Adipocyte (in vitro differentiated cells): ENCODE data around the gene SLC25A15.
"Not testable (repeated sequence)": the region's sequence is repeated elsewhere in the genome, so short reads cannot be mapped to it uniquely, and the experiment has no call there.

Experiments used
- DNase-seq: peaks from one replicate; pipeline ENCODE4 v3.0.0-alpha.2; 2015; ENCODE audit warnings: low read depth
- H3K27me3 ChIP-seq: replicated peaks from 2 replicates; pipeline ENCODE4 v1.7.0; 2013; ENCODE audit warnings: mild to moderate bottlenecking, low read length, moderate library complexity; ENCODE audit not compliant: control insufficient read depth, insufficient read depth
- H3K36me3 ChIP-seq: 2 replicates; pipeline ENCODE4 v1.7.0; 2013; ENCODE audit warnings: low read length, mild to moderate bottlenecking, moderate library complexity; ENCODE audit not compliant: control insufficient read depth, insufficient read depth, severe bottlenecking
- H3K4me1 ChIP-seq: 2 replicates; pipeline ENCODE4 v1.7.0; 2013; ENCODE audit warnings: mild to moderate bottlenecking, low read length, moderate library complexity; ENCODE audit not compliant: control insufficient read depth, insufficient read depth
- H3K4me3 ChIP-seq: 2 replicates; pipeline ENCODE4 v1.7.0; 2013; ENCODE audit warnings: mild to moderate bottlenecking, low read length, moderate library complexity
- H3K9ac ChIP-seq: 2 replicates; pipeline ENCODE4 v1.7.0; 2013; ENCODE audit warnings: mild to moderate bottlenecking, low read length, moderate library complexity
- H3K9me3 ChIP-seq: 2 replicates; pipeline ENCODE4 v1.7.0; 2013; ENCODE audit warnings: mild to moderate bottlenecking, low read length, moderate library complexity; ENCODE audit not compliant: control insufficient read depth

SLC25A15 gene

DNA sequence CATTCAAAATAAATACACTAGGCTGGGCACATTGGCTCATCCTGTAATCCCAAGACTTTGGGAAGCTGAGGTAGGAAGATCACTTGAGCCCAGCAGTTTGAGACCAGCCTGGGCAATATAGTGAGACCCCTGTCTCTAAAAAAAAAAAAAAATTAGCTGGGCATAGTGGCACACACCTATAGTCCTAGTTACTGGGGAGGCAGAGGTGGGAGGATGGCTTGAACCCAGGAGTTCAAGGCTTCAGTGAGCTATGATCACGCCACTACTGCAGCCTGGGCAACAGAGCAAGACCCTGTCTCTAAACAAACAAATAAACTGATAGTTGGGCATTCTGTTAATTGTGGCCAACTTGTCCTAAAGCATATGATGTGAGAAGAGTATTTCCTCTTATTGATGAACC lies 6.4 kb upstream of the SLC25A15 start:
- not testable (repeated sequence) for H3K27me3 ChIP-seq, H3K36me3 ChIP-seq, DNase-seq, H3K9ac ChIP-seq, H3K4me3 ChIP-seq, H3K9me3 ChIP-seq
- H3K4me1 ChIP-seq: peaks cover 13% of the 10 kb centered on the region

DNA sequence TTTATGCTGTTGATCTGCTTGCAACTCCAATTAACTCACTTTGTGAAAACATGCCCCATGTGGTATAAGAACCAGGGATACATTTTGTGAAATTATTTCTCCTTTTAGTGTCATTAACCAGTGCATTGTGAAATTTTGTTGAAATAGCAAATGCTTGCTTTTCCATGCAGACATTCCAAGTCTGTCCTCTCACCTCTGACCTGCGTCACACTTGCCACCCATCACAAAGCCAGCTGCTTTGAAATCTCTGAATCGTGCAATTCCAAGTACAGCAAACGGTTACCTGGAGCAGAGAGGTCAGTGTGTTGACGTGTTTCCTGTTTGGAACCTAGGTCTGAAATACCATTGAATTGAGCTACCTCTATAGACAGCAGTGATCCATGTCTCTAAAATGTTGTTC lies 4.9 kb upstream of the SLC25A15 start:
- no peaks in the 10 kb centered on the region for H3K9me3 ChIP-seq
- H3K27me3 ChIP-seq: no peaks in the 10 kb centered on the region
- DNase-seq: no peak
- H3K9ac ChIP-seq: no peak overlapping the region
- H3K4me3 ChIP-seq: no peak overlapping the region
- H3K4me1 ChIP-seq: peaks cover 13% of the 10 kb centered on the region
- H3K36me3 ChIP-seq: no peaks in the 10 kb centered on the region

DNA sequence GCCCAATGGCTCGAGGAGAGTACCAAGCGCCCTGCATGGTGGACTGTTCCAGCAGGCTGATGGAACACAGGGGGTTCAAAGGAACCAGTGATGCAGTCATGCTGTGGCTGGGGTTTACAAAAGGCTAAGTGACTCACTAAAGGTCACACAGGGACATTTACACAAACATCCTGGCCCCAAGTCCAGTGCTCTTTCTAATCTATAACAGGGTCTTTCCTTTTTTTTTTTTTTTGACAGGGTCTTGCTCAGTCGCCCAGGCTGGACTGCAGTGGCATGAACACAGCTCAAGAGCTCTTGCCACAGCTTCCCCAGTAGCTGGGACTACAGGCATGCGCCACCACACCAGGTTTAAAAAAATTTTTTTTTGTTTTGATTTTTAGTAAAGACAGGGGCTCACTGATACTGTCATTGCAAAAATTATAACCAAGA lies 2.8 kb upstream of the SLC25A15 start:
- Histone ChIP-seq H3K9me3 (no peaks in the 10 kb centered on the region), H3K36me3 (no peaks in the 10 kb centered on the region), H3K4me3 (no peak overlapping the region), H3K4me1 (peaks cover 18% of the 10 kb centered on the region), H3K27me3 (no peaks in the 10 kb centered on the region), H3K9ac (no peak overlapping the region)
- DNase-seq: no peak

DNA sequence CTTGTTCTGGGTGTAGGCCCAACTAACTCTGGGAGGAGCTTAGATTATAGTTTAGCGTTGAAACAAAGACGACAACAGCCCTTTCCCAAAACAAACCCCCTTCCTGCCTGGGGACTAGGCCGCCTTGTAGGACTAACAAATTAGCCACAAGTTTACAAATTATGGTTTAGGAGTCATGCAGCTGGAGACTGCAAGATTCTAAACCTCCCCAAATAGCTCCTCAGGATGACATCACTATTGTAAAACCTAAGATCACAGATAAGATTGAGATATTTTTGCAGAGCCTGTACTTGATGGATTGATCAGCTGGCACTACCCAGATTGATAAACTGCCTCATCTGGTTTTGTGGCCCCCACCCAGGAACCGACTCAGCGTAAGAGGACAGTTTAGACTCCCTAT lies 2.3 kb upstream of the SLC25A15 start:
- no peaks in the 10 kb centered on the region for H3K36me3 ChIP-seq
- H3K4me1 ChIP-seq: peaks cover 18% of the 10 kb centered on the region
- no peaks in the 10 kb centered on the region for H3K9me3 ChIP-seq
- no peaks in the 10 kb centered on the region for H3K27me3 ChIP-seq
- H3K9ac ChIP-seq: no peak overlapping the region
- DNase-seq: peak; percentile 10
- no peak overlapping the region for H3K4me3 ChIP-seq

DNA sequence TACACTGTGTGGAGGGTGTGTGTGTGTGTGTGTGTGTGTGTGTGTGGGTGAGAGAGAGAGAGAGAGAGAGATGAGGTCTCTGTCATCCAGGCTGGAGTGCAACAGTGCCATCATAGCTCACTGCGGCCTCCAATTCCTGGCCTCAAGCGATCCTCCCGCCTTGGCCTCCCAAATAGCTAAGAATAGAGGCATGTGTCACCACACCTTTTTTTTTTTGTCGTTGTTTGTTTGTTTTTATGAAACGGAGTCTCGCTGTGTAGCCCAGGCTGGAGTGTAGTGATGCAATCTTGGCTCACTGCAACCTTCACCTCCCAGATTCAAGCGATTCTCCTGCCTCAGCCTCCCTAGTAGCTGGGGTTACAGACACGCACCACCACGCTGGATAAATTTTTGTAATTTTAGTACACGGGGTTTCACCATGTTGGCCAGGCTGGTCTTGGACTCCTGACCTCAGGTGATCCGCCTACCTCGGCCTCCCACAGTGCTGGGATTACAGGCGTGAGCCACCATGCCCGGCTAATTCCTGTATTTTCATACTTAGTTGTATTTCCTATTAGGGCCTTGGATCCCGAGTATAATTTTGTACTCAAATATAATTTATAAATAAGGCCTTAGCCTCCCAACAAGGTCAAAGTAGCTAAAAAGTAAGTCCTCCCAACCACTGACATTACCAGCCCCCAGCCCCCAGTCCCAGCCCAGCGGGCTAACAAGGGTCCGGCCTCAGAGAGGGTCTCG lies 704 bp upstream of the SLC25A15 start:
- H3K9me3 ChIP-seq, H3K27me3 ChIP-seq, H3K36me3 ChIP-seq, DNase-seq: not testable (repeated sequence)
- Histone ChIP-seq H3K4me3 (peak overlapping the region; percentile 85), H3K9ac (peak overlapping the region; percentile 91), H3K4me1 (peaks cover 18% of the 10 kb centered on the region)

DNA sequence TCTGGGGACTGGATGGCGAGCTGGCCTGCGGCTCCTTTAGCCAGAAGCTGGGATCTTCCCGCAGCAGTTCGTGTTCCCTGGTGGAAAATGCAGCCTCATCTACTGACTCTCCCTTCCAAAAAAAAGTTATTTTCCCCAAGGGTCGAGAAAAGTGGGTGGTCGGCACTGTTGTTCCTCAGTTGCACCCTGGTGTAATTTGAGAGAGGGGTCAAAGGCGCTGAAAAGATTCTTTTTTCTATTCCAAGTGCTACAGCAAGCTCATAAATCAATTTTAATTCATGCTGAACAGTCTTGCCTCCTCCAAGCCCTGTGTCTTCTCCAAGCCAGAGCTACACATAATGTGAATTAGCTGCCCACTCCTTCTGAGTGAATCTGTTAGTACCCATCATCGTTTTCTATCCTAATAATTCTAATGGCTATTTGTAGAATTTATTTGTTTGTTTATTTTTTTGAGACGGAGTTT lies 774 bp downstream of the SLC25A15 start:
- H3K4me1 ChIP-seq: peaks cover 15% of the 10 kb centered on the region
- no peaks in the 10 kb centered on the region for H3K27me3 ChIP-seq
- DNase-seq: no peak
- peak overlapping the region; percentile 85 for H3K4me3 ChIP-seq
- peaks cover 3% of the 10 kb centered on the region for H3K36me3 ChIP-seq
- peak overlapping the region; percentile 91 for H3K9ac ChIP-seq
- no peaks in the 10 kb centered on the region for H3K9me3 ChIP-seq

DNA sequence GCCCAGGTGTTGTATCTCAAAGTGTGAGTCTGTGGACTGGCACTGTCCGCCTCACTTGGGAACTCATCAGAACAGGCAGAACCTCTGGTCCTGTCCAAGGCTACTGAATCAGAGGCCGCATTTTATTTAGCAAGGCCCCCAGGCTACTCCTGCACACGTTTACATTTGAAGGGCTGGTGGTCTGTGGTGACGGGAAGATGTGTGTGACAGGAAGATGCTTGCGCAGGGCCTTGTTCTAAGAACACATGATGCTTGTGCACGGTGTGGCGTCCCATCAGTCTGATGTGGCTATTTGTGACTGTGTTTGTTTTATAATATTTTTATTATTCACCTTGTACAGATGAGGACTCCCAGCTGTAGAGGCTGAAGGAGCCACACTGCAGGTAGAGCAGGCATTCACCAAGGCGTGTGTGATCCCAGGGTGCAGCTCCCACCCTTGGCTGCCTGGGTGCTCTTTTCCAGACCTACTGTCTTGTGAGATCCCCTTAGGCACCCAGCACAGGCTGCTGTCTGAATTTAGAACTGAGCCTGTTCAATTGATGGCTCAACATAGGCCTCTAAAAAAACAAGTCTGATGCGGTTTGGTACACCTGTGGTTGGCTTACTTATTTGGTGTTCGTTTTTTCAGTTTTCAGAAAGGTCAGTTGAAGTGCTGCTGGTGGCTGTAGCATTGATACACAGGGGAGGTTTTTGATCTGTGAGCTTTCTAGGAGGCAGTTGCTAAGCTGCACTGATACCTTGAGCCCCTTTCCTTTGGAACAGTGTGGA lies 3.1 kb downstream of the SLC25A15 start:
- Histone ChIP-seq H3K9me3 (no peaks in the 10 kb centered on the region), H3K9ac (no peak overlapping the region), H3K27me3 (no peaks in the 10 kb centered on the region), H3K36me3 (peaks cover 7% of the 10 kb centered on the region), H3K4me1 (peaks cover 4% of the 10 kb centered on the region), H3K4me3 (no peak overlapping the region)
- no peak for DNase-seq

DNA sequence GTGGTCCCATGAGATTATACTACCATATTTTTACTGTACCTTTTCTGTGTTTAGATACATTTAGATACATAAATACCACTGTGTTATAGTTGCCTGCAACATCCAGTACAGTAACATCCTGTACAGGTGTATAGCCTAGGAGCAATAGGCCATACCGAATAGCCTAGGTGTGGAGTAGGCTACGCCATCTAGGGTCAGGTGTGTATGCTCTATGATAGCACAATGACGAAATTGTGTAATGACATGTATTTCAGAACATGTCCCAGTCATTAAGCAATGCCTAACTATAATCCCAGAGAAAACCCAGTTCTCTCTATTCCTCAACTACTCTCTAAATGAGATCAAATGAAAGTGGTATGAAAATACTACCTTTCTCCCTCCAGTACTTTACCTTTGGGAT lies 3.9 kb downstream of the SLC25A15 start:
- no peak overlapping the region for H3K4me3 ChIP-seq
- H3K9me3 ChIP-seq: no peaks in the 10 kb centered on the region
- no peak overlapping the region for H3K9ac ChIP-seq
- H3K36me3 ChIP-seq: peaks cover 8% of the 10 kb centered on the region
- peaks cover 4% of the 10 kb centered on the region for H3K4me1 ChIP-seq
- no peak for DNase-seq
- no peaks in the 10 kb centered on the region for H3K27me3 ChIP-seq

DNA sequence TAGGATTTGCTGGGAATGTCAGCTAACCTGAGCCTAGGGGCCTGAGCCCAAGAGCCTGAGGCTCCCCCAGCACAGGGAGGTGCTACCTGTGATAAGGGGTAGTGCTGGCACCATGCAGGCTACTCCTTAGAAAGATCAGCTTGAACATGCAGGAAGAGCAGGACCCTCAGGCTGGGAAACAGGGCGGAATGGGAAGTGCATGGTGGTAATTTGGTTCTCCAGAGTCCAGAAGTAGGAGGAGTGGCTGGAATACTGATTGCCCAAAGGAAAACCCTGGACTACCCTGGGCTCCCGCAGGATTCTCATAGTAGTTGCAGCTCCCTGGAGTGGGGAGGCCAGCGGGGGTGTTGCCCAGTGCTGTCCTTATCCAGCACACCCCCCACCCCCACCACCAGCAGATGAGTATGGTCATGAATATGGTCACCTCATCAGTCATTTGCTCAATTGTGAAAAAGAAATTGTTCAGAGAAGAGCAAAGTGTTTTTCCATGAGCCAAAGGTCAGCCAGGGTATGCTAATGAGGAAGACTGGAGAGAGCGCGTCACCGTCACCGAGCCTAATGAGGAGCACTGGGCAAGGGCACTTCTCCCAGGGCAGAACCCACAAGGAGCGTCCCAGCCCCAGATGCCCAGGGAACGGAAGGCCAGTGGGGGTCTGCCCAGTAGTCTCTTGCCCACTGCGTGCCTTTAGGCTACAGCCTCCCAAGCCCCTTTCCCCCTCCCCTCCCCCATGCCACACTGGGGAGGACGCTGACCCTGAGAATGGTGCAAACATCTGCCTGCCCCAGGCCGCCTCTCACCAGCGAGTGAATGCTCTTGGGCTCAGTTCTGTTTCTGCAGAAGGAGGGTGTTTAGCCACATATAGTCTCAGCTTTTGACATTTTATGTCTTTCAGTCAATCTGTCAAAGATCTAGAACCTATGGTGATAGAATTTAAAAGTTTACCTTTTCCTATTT lies 5.3 kb downstream of the SLC25A15 start:
- Histone ChIP-seq H3K4me1 (peaks cover 4% of the 10 kb centered on the region), H3K9me3 (no peaks in the 10 kb centered on the region), H3K36me3 (peaks cover 21% of the 10 kb centered on the region), H3K4me3 (no peak overlapping the region), H3K9ac (no peak overlapping the region), H3K27me3 (no peaks in the 10 kb centered on the region)
- no peak for DNase-seq

DNA sequence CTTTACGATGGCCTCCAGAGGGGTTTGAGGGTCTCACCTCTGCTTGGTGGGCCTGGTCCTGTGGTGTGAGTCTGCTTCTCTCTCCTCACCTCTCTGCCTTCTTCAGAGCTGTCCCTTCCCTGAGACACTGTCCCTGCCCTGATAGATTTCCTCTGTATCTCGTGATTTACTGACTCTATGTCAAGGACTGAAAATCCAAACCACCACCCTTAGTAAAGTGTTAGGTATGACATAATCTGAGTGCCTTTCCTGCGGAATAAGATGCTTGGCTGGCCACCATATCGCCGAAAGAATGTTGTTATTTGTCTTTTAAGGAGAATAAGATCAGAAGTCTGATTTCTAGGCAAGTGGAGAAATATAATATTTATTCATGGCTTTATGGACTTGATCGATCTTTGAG lies 7.2 kb downstream of the SLC25A15 start:
- DNase-seq: no peak
- no peaks in the 10 kb centered on the region for H3K9me3 ChIP-seq
- H3K27me3 ChIP-seq: no peaks in the 10 kb centered on the region
- H3K4me1 ChIP-seq: no peaks in the 10 kb centered on the region
- no peak overlapping the region for H3K9ac ChIP-seq
- peaks cover 30% of the 10 kb centered on the region for H3K36me3 ChIP-seq
- H3K4me3 ChIP-seq: no peak overlapping the region

DNA sequence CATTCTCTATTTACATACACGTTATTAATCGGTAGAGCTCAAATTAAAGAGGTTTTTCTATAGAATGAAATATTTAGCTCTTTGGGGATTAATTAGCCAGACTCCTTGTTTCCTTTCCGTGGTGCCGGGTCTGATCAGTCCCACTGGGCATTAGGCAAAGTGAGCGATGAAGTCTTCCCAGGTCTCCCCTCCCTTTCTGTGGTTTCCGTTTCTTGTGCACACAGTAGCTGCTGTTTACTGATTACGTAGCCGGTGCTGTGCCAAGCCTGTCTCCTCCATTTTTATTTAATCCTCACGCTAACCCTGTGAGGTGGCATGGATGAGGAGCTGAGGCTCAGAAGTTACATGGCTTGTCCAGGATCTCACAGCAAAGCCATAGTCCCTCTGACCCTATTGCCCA lies 9.0 kb downstream of the SLC25A15 start:
- no peaks in the 10 kb centered on the region for H3K4me1 ChIP-seq
- no peaks in the 10 kb centered on the region for H3K27me3 ChIP-seq
- no peak overlapping the region for H3K4me3 ChIP-seq
- H3K9ac ChIP-seq: no peak overlapping the region
- H3K9me3 ChIP-seq: no peaks in the 10 kb centered on the region
- DNase-seq: no peak
- peaks cover 34% of the 10 kb centered on the region for H3K36me3 ChIP-seq
